Mesenchymal stem cell (in vitro differentiated cells and primary cell): ENCODE measurements around the gene MTHFSD.

ENCODE experiments used
- DNase-seq: peaks from one replicate; pipeline ENCODE4 v3.0.0-alpha.2; 2013
- H2AFZ ChIP-seq: one replicate; pipeline ENCODE4 v1.6.1; 2013; ENCODE audit warnings: low read depth, mild to moderate bottlenecking, control low read depth, inconsistent platforms, low read length, moderate library complexity
- H2AK5ac ChIP-seq: 2 replicates; pipeline ENCODE4 v1.6.1; 2013; ENCODE audit warnings: low read length, moderate library complexity, mild to moderate bottlenecking, inconsistent platforms; ENCODE audit not compliant: severe bottlenecking
- H2BK120ac ChIP-seq: one replicate; pipeline ENCODE4 v1.6.1; 2013; ENCODE audit warnings: low read depth, mild to moderate bottlenecking, inconsistent platforms, low read length, moderate library complexity
- H2BK12ac ChIP-seq, 2 experiments: one replicate each; pipeline ENCODE4 v1.6.1; 2013; ENCODE audit warnings: inconsistent platforms in 2 of 2, low read length in 2 of 2, mild to moderate bottlenecking in 2 of 2, moderate library complexity in 2 of 2, control low read depth in 1 of 2
- H2BK15ac ChIP-seq: one replicate; pipeline ENCODE4 v1.6.1; 2013; ENCODE audit warnings: mild to moderate bottlenecking, low read depth, inconsistent platforms; ENCODE audit not compliant: poor library complexity, severe bottlenecking
- H2BK5ac ChIP-seq: 2 replicates; pipeline ENCODE4 v1.6.1; 2013; ENCODE audit warnings: low read depth, mild to moderate bottlenecking, low read length, control low read depth, inconsistent platforms; ENCODE audit not compliant: poor library complexity, severe bottlenecking
- H3K14ac ChIP-seq, 2 experiments: one replicate each; pipeline ENCODE4 v1.6.1; 2013; ENCODE audit warnings: inconsistent platforms in 2 of 2, low read length in 2 of 2, control low read depth in 1 of 2, mild to moderate bottlenecking in 1 of 2, moderate library complexity in 1 of 2
- H3K18ac ChIP-seq, 2 experiments: one replicate each; pipeline ENCODE4 v1.6.1; 2013; ENCODE audit warnings: inconsistent platforms in 2 of 2, low read length in 2 of 2, control low read depth in 1 of 2, low read depth in 1 of 2, mild to moderate bottlenecking in 1 of 2
- H3K23ac ChIP-seq, 2 experiments: one replicate each; pipeline ENCODE4 v1.6.1; 2013; ENCODE audit warnings: inconsistent platforms in 2 of 2, low read length in 2 of 2, mild to moderate bottlenecking in 2 of 2, moderate library complexity in 2 of 2, control low read depth in 1 of 2
- H3K27ac ChIP-seq: 2 replicates; pipeline ENCODE4 v1.5.1; 2013; ENCODE audit warnings: mild to moderate bottlenecking, moderate library complexity, low read length, control low read depth, inconsistent platforms; ENCODE audit not compliant: poor library complexity, severe bottlenecking
- H3K27me3 ChIP-seq, 2 experiments: 2 replicates each; pipeline versions ENCODE4 v1.6.1 to v1.7.0; 2013; ENCODE audit warnings: low read length in 2 of 2, mild to moderate bottlenecking in 2 of 2, moderate library complexity in 2 of 2, control low read depth in 1 of 2, inconsistent platforms in 1 of 2; ENCODE audit not compliant: control insufficient read depth in 1 of 2, insufficient read depth in 1 of 2
- H3K36me3 ChIP-seq, 2 experiments: 2 replicates each; pipeline versions ENCODE4 v1.6.1 to v1.7.0; 2013; ENCODE audit warnings: low read length in 2 of 2, control low read depth in 1 of 2, inconsistent platforms in 1 of 2, low read depth in 1 of 2, mild to moderate bottlenecking in 1 of 2; ENCODE audit not compliant: insufficient read depth in 2 of 2, control insufficient read depth in 1 of 2
- H3K4ac ChIP-seq, 2 experiments: one replicate each; pipeline ENCODE4 v1.6.1; 2013; ENCODE audit warnings: inconsistent platforms in 2 of 2, low read length in 2 of 2, mild to moderate bottlenecking in 2 of 2, moderate library complexity in 2 of 2, control low read depth in 1 of 2, low read depth in 1 of 2
- H3K4me1 ChIP-seq: 2 replicates; pipeline ENCODE4 v1.6.1; 2013; ENCODE audit warnings: low read depth, low read length, control low read depth; ENCODE audit not compliant: control insufficient read depth, insufficient read depth
- H3K4me2 ChIP-seq: 2 replicates; pipeline ENCODE4 v1.6.1; 2013; ENCODE audit warnings: low read length, mild to moderate bottlenecking, inconsistent platforms; ENCODE audit not compliant: poor library complexity, severe bottlenecking
- H3K4me3 ChIP-seq, 2 experiments: 2 replicates each; pipeline versions ENCODE4 v1.5.1 to v1.7.0; 2013; ENCODE audit warnings: low read length in 2 of 2, mild to moderate bottlenecking in 2 of 2, control low read depth in 1 of 2, low read depth in 1 of 2; ENCODE audit not compliant: insufficient read depth in 1 of 2
- H3K79me1 ChIP-seq: replicated peaks from 2 replicates; pipeline ENCODE4 v1.6.1; 2013; ENCODE audit warnings: mild to moderate bottlenecking, control low read depth, low read length, inconsistent platforms; ENCODE audit not compliant: poor library complexity, severe bottlenecking
- H3K9ac ChIP-seq: 2 replicates; pipeline ENCODE4 v1.7.0; 2013; ENCODE audit warnings: mild to moderate bottlenecking, low read length, moderate library complexity
- H3K9me3 ChIP-seq: 2 replicates; pipeline ENCODE4 v1.7.0; 2013; ENCODE audit warnings: mild to moderate bottlenecking, low read length; ENCODE audit not compliant: control insufficient read depth
- H4K8ac ChIP-seq: one replicate; pipeline ENCODE4 v1.6.1; 2013; ENCODE audit warnings: inconsistent platforms, mild to moderate bottlenecking, low read length, moderate library complexity
- H4K91ac ChIP-seq: one replicate; pipeline ENCODE4 v1.6.1; 2013; ENCODE audit warnings: mild to moderate bottlenecking, low read length, inconsistent platforms
- WGBS: methylation state at CpG from one replicate; pipeline ENCODE4 v1.1.7; 2013; ENCODE audit warnings: mixed read lengths; 5-methylcytosine and 5-hydroxymethylcytosine counted together

The MTHFSD gene

DNA sequence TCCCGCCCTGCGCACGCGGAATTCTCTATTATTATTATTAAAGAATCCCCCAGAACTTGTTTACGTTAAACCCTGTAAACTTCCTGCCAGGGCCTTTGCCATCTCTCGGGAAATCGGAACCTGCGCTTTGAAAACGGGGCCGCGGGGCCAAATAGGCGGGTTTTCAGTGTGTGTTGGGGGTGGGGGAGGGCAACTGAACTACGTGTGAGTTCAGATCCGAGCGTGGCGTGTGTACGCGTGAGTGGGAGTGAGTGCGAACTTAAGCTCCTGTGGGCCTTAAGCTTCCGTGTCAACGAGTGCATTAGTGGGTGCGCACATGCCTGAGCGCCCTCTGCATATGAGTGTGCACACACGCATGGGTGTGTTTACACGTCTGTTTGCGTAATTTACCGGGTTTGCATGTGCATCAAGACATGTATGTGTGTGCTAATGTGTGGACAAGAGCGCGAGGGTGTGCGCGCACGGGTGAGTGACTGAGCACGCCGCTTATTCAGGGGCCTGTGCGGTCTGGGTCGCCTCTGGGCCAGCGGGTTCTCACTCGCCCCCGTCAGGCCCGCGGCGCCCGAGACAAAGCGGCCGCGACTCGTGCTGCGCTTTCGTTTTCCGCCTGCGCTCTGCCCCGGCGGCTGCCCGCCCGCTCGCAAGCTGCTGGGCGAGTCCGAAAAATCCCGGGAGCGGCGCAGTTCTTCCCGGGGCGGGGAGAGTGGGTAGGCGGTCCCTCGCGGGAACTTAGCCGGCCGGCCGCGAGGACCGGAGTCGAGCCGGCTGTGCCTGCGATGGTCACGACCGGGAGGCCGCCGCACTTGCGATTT, 45.9 kb downstream of the MTHFSD start:
- peak overlapping the region; percentile 43 to 80 for H3K4me3 ChIP-seq
- peak overlapping the region in 1 of 2 experiments; percentile 91 for H3K23ac ChIP-seq
- peak overlapping the region in 1 of 2 experiments; percentile 94 for H3K14ac ChIP-seq
- H4K91ac ChIP-seq, result peak overlapping the region; percentile 99
- peak; percentile 94 for DNase-seq
- peak overlapping the region; percentile 97 to 99 for H3K18ac ChIP-seq
- H2AFZ ChIP-seq, result no peak overlapping the region
- H2BK12ac ChIP-seq, result peak overlapping the region; percentile 4 to 98
- no peaks in the 10 kb centered on the region for H3K36me3 ChIP-seq
- H3K4ac ChIP-seq, result peak overlapping the region; percentile 96 to 97
- H3K79me1 ChIP-seq, result no peaks in the 10 kb centered on the region
- peak overlapping the region; percentile 25 for H4K8ac ChIP-seq
- peak overlapping the region; percentile 88 for H3K4me2 ChIP-seq
- under 1% methylated on average over 74 of the region's 79 CpGs for WGBS
- no peak overlapping the region for H2BK5ac ChIP-seq
- H3K27ac ChIP-seq, result no peak overlapping the region
- H2AK5ac ChIP-seq, result no peak overlapping the region
- H3K9ac ChIP-seq, result peak overlapping the region; percentile 26
- peak overlapping the region; percentile 98 for H2BK15ac ChIP-seq
- H3K27me3 ChIP-seq, result peaks cover 78 to 83% of the 10 kb centered on the region in 2 experiments
- peaks cover 46% of the 10 kb centered on the region for H3K4me1 ChIP-seq
- H3K9me3 ChIP-seq, result no peaks in the 10 kb centered on the region
- H2BK120ac ChIP-seq, result peak overlapping the region; percentile 98

DNA sequence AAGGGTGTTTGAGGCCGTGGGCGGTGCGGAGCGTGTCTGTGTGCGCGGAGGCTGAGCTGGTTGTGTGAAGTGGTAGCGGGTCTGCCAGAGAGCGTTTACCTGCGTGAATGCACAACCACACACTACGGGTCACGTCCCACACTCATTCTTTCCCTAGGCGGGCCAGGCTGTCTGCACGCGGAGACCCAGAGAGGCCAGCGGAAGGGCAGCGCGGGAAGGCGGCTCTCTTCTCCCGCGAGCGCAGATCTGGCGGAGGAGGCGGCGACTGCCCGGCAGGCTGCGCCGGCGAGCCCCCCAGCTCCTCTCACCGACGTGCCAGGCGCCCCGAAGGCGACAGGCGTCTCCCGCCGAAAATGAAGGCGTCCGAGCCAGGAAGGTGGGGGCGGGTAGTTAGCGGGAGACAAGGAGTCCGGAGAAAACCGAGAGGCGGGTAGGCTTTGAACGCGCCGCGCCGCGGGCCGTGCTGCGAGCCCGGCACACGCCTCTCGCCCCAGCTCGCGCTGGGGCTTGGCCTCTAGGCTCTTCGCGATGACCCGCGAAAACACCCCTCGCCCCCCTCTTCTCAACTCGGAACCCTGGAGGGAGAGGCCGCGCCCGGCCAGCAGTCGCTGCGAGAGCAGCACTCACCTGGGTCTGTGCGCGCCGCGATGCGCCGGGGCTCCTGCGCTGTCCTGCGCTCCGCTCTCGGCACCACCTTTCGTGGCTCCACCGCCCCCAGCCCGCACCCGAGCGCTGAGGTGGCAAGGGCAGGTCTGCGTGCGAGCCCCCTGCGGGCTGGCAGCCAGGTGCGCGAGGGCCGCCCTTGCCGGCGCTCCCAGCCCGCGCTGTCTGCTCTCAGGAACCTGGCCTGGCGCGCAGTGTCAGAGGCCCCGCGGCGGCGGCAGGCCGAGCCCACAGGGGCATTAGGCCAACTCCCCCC, 46.7 kb downstream of the MTHFSD start:
- peaks cover 46% of the 10 kb centered on the region for H3K4me1 ChIP-seq
- WGBS, result 1% methylated on average over 65 of the region's 99 CpGs
- H3K4me2 ChIP-seq, result peak overlapping the region; percentile 8
- H2AFZ ChIP-seq, result no peak overlapping the region
- no peaks in the 10 kb centered on the region for H3K79me1 ChIP-seq
- no peak overlapping the region for H3K9ac ChIP-seq
- peak overlapping the region; percentile 87 to 99 for H3K14ac ChIP-seq
- H2BK15ac ChIP-seq, result peak overlapping the region; percentile 85
- no peak overlapping the region for H2AK5ac ChIP-seq
- peak overlapping the region; percentile 98 for H2BK120ac ChIP-seq
- DNase-seq, result peak; percentile 67
- peak overlapping the region; percentile 2 to 92 for H3K23ac ChIP-seq
- peaks cover 79 to 83% of the 10 kb centered on the region in 2 experiments for H3K27me3 ChIP-seq
- H3K36me3 ChIP-seq, result no peaks in the 10 kb centered on the region
- H3K9me3 ChIP-seq, result no peaks in the 10 kb centered on the region
- peak overlapping the region; percentile 99 for H4K91ac ChIP-seq
- peak overlapping the region; percentile 3 to 80 for H3K4me3 ChIP-seq
- no peak overlapping the region for H3K27ac ChIP-seq
- H4K8ac ChIP-seq, result peak overlapping the region; percentile 79
- peak overlapping the region; percentile 92 to 99 for H3K4ac ChIP-seq
- H2BK12ac ChIP-seq, result peak overlapping the region; percentile 85 to 92
- peak overlapping the region; percentile 98 to 100 for H3K18ac ChIP-seq
- no peak overlapping the region for H2BK5ac ChIP-seq

DNA sequence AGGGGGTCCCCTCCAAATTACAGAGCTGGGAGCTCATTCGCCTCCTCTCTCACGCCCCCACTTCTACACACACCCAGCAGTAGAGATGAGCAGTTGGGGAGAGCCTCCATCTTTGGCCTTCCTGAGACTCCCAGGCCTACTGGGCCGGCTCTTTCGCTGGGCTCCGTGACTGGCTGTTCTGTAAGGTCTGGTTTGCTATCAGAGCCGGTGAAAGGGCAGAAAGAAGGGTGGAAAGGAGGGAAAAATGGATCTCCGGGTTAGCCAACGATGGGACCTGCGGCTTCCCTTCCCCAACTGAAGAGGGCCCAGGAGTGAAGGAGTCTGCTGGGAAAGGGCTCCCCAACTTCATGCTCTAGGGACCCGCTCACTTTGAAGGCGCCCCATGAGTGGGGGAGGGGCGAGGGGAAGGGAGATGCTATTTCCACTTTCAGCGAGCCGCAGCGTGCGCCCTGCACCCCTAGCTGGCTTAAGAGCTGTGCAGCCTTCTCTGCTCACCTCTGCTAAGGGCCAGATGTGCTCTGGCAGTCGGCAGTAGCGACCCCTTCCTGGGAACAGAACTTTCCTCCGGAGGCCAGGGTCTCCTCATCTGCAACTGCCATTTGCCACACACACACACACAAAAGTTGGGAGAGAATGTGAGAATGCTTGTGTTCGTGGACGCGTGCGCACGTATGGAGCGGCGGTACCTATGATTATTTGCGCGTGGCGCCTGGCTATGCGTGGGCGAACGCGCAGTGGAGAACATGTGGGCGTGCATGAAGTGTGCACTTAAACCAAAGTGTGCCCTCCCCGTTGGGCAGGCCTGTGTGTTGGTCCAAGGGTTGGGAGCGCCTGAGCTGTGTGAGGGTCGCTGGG, 47.6 kb downstream of the MTHFSD start:
- H3K4me1 ChIP-seq, result peaks cover 41% of the 10 kb centered on the region
- H3K9ac ChIP-seq, result no peak overlapping the region
- H2BK120ac ChIP-seq, result peak overlapping the region; percentile 98
- peak overlapping the region; percentile 98 to 100 for H3K18ac ChIP-seq
- H3K27me3 ChIP-seq, result peaks cover 79 to 83% of the 10 kb centered on the region in 2 experiments
- H3K4me2 ChIP-seq, result no peak overlapping the region
- H3K23ac ChIP-seq, result peak overlapping the region; percentile 51 to 92
- no peak overlapping the region for H2BK5ac ChIP-seq
- H3K27ac ChIP-seq, result no peak overlapping the region
- no peak overlapping the region for H3K4me3 ChIP-seq
- H4K8ac ChIP-seq, result peak overlapping the region; percentile 79
- H3K9me3 ChIP-seq, result no peaks in the 10 kb centered on the region
- no peaks in the 10 kb centered on the region for H3K36me3 ChIP-seq
- no peak overlapping the region for H2AK5ac ChIP-seq
- no peak overlapping the region for H2AFZ ChIP-seq
- H2BK15ac ChIP-seq, result peak overlapping the region; percentile 77
- peak overlapping the region; percentile 92 to 99 for H3K4ac ChIP-seq
- H2BK12ac ChIP-seq, result peak overlapping the region; percentile 16 to 76
- H4K91ac ChIP-seq, result peak overlapping the region; percentile 99
- H3K14ac ChIP-seq, result peak overlapping the region in 1 of 2 experiments; percentile 99
- no peaks in the 10 kb centered on the region for H3K79me1 ChIP-seq
- 11% methylated on average over 28 of the region's 37 CpGs for WGBS
- DNase-seq, result peak; percentile 65
